IPS-11a (cell line): Measurements from ENCODE around the gene HTR3E.

Experiments
- H3K4me3 ChIP-seq: one replicate; pipeline ENCODE4 v1.5.1; 2013; ENCODE audit warnings: low read depth, low read length, control low read depth

HTR3E gene

GRCh38 chr3:184155644-184156521 lies 59.0 kb downstream of the HTR3E start:
- peak overlapping the region; percentile 87 for H3K4me3 ChIP-seq

- H3K4me3 ChIP-seq, result peak overlapping the region; percentile 87
These were observed 59.7 kb downstream of the HTR3E start for GRCh38 chr3:184156522-184156955.
